Fibroblast of skin of abdomen (primary cell): Measurements from ENCODE around the gene PTEN.
A peak's percentile ranks its signal among the peaks of the same experiment; 100 is the strongest.

Experiments used
- DNase-seq: peaks from one replicate; pipeline ENCODE4 v3.0.0-alpha.2; 2013

PTEN gene

GRCh38 chr10:87983716-87984115, 120.3 kb downstream of the PTEN start:
- DNase-seq = no peak

GRCh38 chr10:87987206-87987605, 123.8 kb downstream of the PTEN start:
- no peak for DNase-seq

GRCh38 chr10:87991946-87992345, 128.5 kb downstream of the PTEN start:
- peak; percentile 24 for DNase-seq

GRCh38 chr10:88004451-88004850, 141.0 kb downstream of the PTEN start:
- DNase-seq = peak; percentile 45

- DNase-seq = no peak
Observed at GRCh38 chr10:88006261-88006660, 142.8 kb downstream of the PTEN start.

- DNase-seq = no peak
Observed at GRCh38 chr10:88008866-88009470, 145.5 kb downstream of the PTEN start.

- DNase-seq = no peak
Observed at GRCh38 chr10:88012641-88013040, 149.2 kb downstream of the PTEN start.

- no peak for DNase-seq
Observed at GRCh38 chr10:88017781-88018180, 154.4 kb downstream of the PTEN start.

GRCh38 chr10:88019753-88020152, 156.3 kb downstream of the PTEN start:
- DNase-seq = peak; percentile 45
